ENCODE measurements around the gene C3orf20. TPM values are rescaled to one million over a fixed set of nuclear protein-coding genes. Genes with fewer than 3 reads are reported as not detected.

C3orf20 gene
- total and polyA plus RNA-seq, 2 of the 13 experiments (the other 11 are each of a cell fraction or from before 2014, with no cell fraction given), result 0.03 to 0.04 TPM

DNA sequence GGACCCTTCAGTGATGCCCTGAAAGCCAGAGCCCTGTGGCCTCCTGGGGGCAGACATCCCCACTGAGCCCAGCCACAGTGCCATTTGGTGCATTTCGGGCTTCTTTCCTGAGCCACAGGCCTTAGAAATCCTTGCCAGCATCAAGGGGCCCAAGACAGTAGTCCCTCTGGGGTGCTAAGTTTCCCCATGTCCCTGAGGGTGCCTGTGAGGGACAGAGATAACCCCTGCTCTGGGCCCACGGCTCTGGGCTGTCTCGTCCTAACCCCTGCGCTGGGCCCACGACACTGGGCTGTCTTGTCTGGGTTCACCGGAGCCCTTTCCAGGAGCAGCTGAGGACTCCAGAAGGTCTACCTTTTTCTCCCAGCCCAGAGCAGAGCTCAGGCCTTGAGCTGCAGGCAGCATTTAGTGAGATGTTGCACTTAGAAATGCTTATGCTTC lies 98.8 kb downstream of the C3orf20 start:
- Histone ChIP-seq H3K4me1 (ENCODE audit: insufficient read depth, low read length) (no peaks in the 10 kb centered on the region), H3K79me2 (ENCODE audit: insufficient read depth, low read length) (no peaks in the 10 kb centered on the region), H3K27ac (ENCODE audit: extremely low read length, insufficient read depth, low read length) (no peak overlapping the region), H3K9me3 (ENCODE audit: low read length) (no peaks in the 10 kb centered on the region), H2AFZ (ENCODE audit: low read length) (no peak overlapping the region), H3K9ac (ENCODE audit: insufficient read depth, low read depth, low read length) (no peak overlapping the region), H3K4me2 (ENCODE audit: low read depth, low read length) (no peak overlapping the region), H3K36me3 (replicated peaks in 1 of 2; ENCODE audit: control insufficient read depth in 1 of 2, insufficient read depth in 2 of 2, low read length in 2 of 2) (no peaks in the 10 kb centered on the region), H3K27me3 (ENCODE audit: control insufficient read depth in 1 of 2, insufficient read depth in 2 of 2, low read length in 2 of 2) (peaks cover 3 to 51% of the 10 kb centered on the region in 2 experiments; a peak in 3 of 5 replicates), H3K4me3 (replicated peaks in 1 of 3; ENCODE audit: insufficient read depth in 1 of 3, low read depth in 2 of 3, low read length in 3 of 3) (no peak overlapping the region), H4K20me1 (ENCODE audit: insufficient read depth, low read length) (no peaks in the 10 kb centered on the region)
- ChIA-PET CTCF (ENCODE audit: low intra/inter-chr PET ratio, low total read pairs) (no interaction called here), POLR2A (no interaction called here)
- ATAC-seq, result no peak
- FAIRE-seq, result no peak
- 53% methylated on average over 3 of the region's 6 CpGs for WGBS (ENCODE audit: low lambda C conversion rate)
- in situ Hi-C loops (cut with HindIII; ENCODE audit: extremely low pct_ligation_motif_present, low pct_unique_long_range_greater_than_20kb) (no loop called here), intact Hi-C loops (cut with micrococcal nuclease; ENCODE audit: unreplicated experiment) (no loop called here)
- no peak for DNase-seq (ENCODE audit: low spot score)
- BruUV-seq (replicated peaks), result no TSS peak
- TF ChIP-seq MAFG (CRISPR knock-in tag; IDR thresholded peaks at IDR 0.05) (no peak), ZNF629 (CRISPR knock-in tag; conservative IDR thresholded peaks at IDR 0.05) (no peak), ZNF766 (CRISPR knock-in tag; IDR thresholded peaks at IDR 0.05; ENCODE audit: borderline replicate concordance) (no peak), ZNF337 (CRISPR knock-in tag; IDR thresholded peaks at IDR 0.05; ENCODE audit: borderline replicate concordance, low read depth) (no peak), MAFK (conservative IDR thresholded peaks at IDR 0.05 in 1 of 2, IDR thresholded peaks at IDR 0.05 in 1 of 2; ENCODE audit: low read length in 2 of 2) (no peak), TSC22D2 (CRISPR knock-in tag; IDR thresholded peaks at IDR 0.05; ENCODE audit: borderline replicate concordance) (no peak), REPIN1 (CRISPR knock-in tag; IDR thresholded peaks at IDR 0.05; ENCODE audit: borderline replicate concordance, low read depth) (no peak), SNAPC2 (CRISPR knock-in tag; IDR thresholded peaks at IDR 0.05) (no peak), ZNF10 (CRISPR knock-in tag; IDR thresholded peaks at IDR 0.05; ENCODE audit: borderline replicate concordance, low read depth) (no peak), ZNF225 (CRISPR knock-in tag; IDR thresholded peaks at IDR 0.05) (no peak)
- TF ChIP-seq, protein P1, sequence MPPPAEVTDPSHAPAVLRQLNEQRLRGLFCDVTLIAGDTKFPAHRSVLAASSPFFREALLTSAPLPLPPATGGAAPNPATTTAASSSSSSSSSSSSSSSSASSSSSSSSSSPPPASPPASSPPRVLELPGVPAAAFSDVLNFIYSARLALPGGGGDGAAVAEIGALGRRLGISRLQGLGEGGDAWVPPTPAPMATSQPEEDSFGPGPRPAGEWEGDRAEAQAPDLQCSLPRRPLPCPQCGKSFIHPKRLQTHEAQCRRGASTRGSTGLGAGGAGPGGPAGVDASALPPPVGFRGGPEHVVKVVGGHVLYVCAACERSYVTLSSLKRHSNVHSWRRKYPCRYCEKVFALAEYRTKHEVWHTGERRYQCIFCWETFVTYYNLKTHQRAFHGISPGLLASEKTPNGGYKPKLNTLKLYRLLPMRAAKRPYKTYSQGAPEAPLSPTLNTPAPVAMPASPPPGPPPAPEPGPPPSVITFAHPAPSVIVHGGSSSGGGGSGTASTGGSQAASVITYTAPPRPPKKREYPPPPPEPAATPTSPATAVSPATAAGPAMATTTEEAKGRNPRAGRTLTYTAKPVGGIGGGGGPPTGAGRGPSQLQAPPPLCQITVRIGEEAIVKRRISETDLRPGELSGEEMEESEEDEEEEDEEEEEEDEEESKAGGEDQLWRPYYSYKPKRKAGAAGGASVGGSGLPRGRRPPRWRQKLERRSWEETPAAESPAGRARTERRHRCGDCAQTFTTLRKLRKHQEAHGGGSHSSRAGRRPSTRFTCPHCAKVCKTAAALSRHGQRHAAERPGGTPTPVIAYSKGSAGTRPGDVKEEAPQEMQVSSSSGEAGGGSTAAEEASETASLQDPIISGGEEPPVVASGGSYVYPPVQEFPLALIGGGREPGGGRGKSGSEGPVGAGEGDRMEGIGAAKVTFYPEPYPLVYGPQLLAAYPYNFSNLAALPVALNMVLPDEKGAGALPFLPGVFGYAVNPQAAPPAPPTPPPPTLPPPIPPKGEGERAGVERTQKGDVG (CRISPR knock-in tag; IDR thresholded peaks at IDR 0.05; ENCODE audit: borderline replicate concordance), result no peak
- TF ChIP-seq, protein P2, sequence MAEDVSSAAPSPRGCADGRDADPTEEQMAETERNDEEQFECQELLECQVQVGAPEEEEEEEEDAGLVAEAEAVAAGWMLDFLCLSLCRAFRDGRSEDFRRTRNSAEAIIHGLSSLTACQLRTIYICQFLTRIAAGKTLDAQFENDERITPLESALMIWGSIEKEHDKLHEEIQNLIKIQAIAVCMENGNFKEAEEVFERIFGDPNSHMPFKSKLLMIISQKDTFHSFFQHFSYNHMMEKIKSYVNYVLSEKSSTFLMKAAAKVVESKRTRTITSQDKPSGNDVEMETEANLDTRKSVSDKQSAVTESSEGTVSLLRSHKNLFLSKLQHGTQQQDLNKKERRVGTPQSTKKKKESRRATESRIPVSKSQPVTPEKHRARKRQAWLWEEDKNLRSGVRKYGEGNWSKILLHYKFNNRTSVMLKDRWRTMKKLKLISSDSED (CRISPR knock-in tag; IDR thresholded peaks at IDR 0.05), result no peak
- TF ChIP-seq, protein P3, sequence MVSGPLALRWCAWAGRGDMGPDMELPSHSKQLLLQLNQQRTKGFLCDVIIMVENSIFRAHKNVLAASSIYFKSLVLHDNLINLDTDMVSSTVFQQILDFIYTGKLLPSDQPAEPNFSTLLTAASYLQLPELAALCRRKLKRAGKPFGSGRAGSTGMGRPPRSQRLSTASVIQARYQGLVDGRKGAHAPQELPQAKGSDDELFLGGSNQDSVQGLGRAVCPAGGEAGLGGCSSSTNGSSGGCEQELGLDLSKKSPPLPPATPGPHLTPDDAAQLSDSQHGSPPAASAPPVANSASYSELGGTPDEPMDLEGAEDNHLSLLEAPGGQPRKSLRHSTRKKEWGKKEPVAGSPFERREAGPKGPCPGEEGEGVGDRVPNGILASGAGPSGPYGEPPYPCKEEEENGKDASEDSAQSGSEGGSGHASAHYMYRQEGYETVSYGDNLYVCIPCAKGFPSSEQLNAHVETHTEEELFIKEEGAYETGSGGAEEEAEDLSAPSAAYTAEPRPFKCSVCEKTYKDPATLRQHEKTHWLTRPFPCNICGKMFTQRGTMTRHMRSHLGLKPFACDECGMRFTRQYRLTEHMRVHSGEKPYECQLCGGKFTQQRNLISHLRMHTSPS (CRISPR knock-in tag; IDR thresholded peaks at IDR 0.05; ENCODE audit: low read depth), result no peak
- TF ChIP-seq, protein P4, sequence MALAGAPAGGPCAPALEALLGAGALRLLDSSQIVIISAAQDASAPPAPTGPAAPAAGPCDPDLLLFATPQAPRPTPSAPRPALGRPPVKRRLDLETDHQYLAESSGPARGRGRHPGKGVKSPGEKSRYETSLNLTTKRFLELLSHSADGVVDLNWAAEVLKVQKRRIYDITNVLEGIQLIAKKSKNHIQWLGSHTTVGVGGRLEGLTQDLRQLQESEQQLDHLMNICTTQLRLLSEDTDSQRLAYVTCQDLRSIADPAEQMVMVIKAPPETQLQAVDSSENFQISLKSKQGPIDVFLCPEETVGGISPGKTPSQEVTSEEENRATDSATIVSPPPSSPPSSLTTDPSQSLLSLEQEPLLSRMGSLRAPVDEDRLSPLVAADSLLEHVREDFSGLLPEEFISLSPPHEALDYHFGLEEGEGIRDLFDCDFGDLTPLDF (CRISPR knock-in tag; IDR thresholded peaks at IDR 0.05), result no peak
- TF ChIP-seq, protein P5, sequence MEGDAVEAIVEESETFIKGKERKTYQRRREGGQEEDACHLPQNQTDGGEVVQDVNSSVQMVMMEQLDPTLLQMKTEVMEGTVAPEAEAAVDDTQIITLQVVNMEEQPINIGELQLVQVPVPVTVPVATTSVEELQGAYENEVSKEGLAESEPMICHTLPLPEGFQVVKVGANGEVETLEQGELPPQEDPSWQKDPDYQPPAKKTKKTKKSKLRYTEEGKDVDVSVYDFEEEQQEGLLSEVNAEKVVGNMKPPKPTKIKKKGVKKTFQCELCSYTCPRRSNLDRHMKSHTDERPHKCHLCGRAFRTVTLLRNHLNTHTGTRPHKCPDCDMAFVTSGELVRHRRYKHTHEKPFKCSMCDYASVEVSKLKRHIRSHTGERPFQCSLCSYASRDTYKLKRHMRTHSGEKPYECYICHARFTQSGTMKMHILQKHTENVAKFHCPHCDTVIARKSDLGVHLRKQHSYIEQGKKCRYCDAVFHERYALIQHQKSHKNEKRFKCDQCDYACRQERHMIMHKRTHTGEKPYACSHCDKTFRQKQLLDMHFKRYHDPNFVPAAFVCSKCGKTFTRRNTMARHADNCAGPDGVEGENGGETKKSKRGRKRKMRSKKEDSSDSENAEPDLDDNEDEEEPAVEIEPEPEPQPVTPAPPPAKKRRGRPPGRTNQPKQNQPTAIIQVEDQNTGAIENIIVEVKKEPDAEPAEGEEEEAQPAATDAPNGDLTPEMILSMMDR (CRISPR knock-in tag; IDR thresholded peaks at IDR 0.05), result no peak

All from HepG2 (cell line).